Sigmoid colon (tissue), 7 donors: ENCODE data around the gene ARL10. TPM values are rescaled to one million over a fixed set of nuclear protein-coding genes. Genes with fewer than 3 reads are reported as not detected.

Experiments used
- DNase-seq: peaks from one replicate; pipeline ENCODE4 v3.0.0-alpha.2; 2019
- H3K27ac ChIP-seq, 4 donors: fragments of 200-600 bp; sonication (generic); one replicate each; pipeline ENCODE4 v1.5.1; 2016 to 2019; ENCODE audit warnings: mild to moderate bottlenecking in 1 of 4
- H3K27me3 ChIP-seq, 3 donors: fragments of 200-600 bp; sonication (generic); one replicate each; pipeline ENCODE4 v1.5.1; 2019; ENCODE audit warnings: mild to moderate bottlenecking in 1 of 3
- H3K36me3 ChIP-seq, 4 donors: fragments of 200-600 bp; sonication (generic); one replicate each; pipeline ENCODE4 v1.5.1; 2016 to 2019
- H3K4me1 ChIP-seq, 4 donors: fragments of 200-600 bp; sonication (generic); one replicate each; pipeline ENCODE4 v1.5.1; 2017 to 2019
- H3K4me3 ChIP-seq, 4 donors: fragments of 200-600 bp; sonication (generic); one replicate each; pipeline ENCODE4 v1.5.1; 2017 to 2019; ENCODE audit warnings: mild to moderate bottlenecking in 2 of 4, moderate library complexity in 1 of 4
- H3K9me3 ChIP-seq, 4 donors: fragments of 200-600 bp in 3 of 4; sonication (generic) in 3 of 4; one replicate each; pipeline versions ENCODE4 v1.5.1 to v1.6.1; 2013 to 2019
- CTCF ChIP-seq, 4 experiments: fragments of 450-650 bp in 3 of 4; fragments of 200-600 bp in 1 of 4; IDR thresholded peaks; one replicate each; pipeline ENCODE4 v1.5.1; 2016 to 2019; ENCODE audit warnings: antibody characterized with exemption in 4 of 4, mild to moderate bottlenecking in 3 of 4, moderate library complexity in 2 of 4
- EP300 ChIP-seq, 4 donors: sonication (generic); formaldehyde crosslinking; IDR thresholded peaks; one replicate each; pipeline ENCODE4 v1.6.1; 2017; ENCODE audit warnings: antibody characterized with exemption in 4 of 4
- POLR2A ChIP-seq, 2 donors: fragments of 450-650 bp; IDR thresholded peaks; one replicate each; pipeline ENCODE4 v1.6.1; 2016; ENCODE audit warnings: antibody characterized with exemption in 2 of 2, mild to moderate bottlenecking in 2 of 2, moderate library complexity in 2 of 2
- POLR2AphosphoS5 ChIP-seq, 4 donors: sonication (generic); formaldehyde crosslinking; IDR thresholded peaks; one replicate each; pipeline ENCODE4 v1.6.1; 2017; ENCODE audit warnings: antibody characterized with exemption in 4 of 4
- WGBS, 2 donors: extraction: QIAGEN DNeasy Blood & Tissue Kit; methylation state at CpG; one replicate each; pipeline ENCODE4 v1.1.7; 2013; 5-methylcytosine and 5-hydroxymethylcytosine counted together
- intact Hi-C: fragments of 100-400 bp; cut with DNase I; formaldehyde crosslinking; loops from one replicate; pipeline ENCODE4 v1.15.1; 2023
- polyA plus RNA-seq, 3 donors: library from polyadenylated mRNA; stranded (reverse); fragments of 200-250 nt; gene quantifications; one replicate each; pipeline ENCODE4 v1.2.3, GENCODE V29; 2013
- total RNA-seq, 4 donors: library from RNA; depleted of rRNA; stranded (reverse); fragments of >200 nt; gene quantifications; one replicate each; pipeline ENCODE4 v1.1.0, GENCODE V29; 2016
- donor health status: healthy with polysubstance abuse.
- donor health status: Bipolar disorder and iron deficiency.
- donor health status: healthy.

ARL10 gene
- total and polyA plus RNA-seq, 7 donors = 0.23 to 16.9 (median 5.6) TPM

- no peak overlapping the region for H3K4me3 ChIP-seq
- intact Hi-C loops = no loop called here
- peaks cover 5 to 70% (median 28%) of the 10 kb centered on the region in 4 donors for H3K36me3 ChIP-seq
- H3K9me3 ChIP-seq = no peaks in the 10 kb centered on the region
- TF ChIP-seq POLR2AphosphoS5 (IDR thresholded peaks at IDR 0.05) (no peak), CTCF (IDR thresholded peaks at IDR 0.05) (no peak), POLR2A (IDR thresholded peaks at IDR 0.05) (no peak), EP300 (IDR thresholded peaks at IDR 0.05) (no peak)
- no peak overlapping the region for H3K27ac ChIP-seq
- no peak for DNase-seq
- peaks cover 0 to 19% (median 11%) of the 10 kb centered on the region in 4 donors for H3K4me1 ChIP-seq
- no peaks in the 10 kb centered on the region for H3K27me3 ChIP-seq
- WGBS, 2 donors = 95 to 96% methylated on average over 9 of the region's 9 CpGs
These were observed 28.8 kb downstream of the ARL10 start for GRCh38 chr5:176394096-176394495.

GRCh38 chr5:176394881-176395675 lies 29.8 kb downstream of the ARL10 start:
- no peak for DNase-seq
- H3K27me3 ChIP-seq = no peaks in the 10 kb centered on the region
- H3K4me3 ChIP-seq = no peak overlapping the region
- no peaks in the 10 kb centered on the region for H3K9me3 ChIP-seq
- peak overlapping the region in 3 of 4 donors; percentile 11 to 48 (median 14) for H3K27ac ChIP-seq
- 89 to 91% methylated on average over 11 of the region's 11 CpGs for WGBS, 2 donors
- TF ChIP-seq CTCF (IDR thresholded peaks at IDR 0.05) (no peak), POLR2AphosphoS5 (IDR thresholded peaks at IDR 0.05) (no peak), POLR2A (IDR thresholded peaks at IDR 0.05) (no peak), EP300 (IDR thresholded peaks at IDR 0.05) (no peak)
- intact Hi-C loops = no loop called here
- peaks cover 0 to 11% (median 3%) of the 10 kb centered on the region in 4 donors for H3K4me1 ChIP-seq
- H3K36me3 ChIP-seq = peaks cover 5 to 73% (median 28%) of the 10 kb centered on the region in 4 donors

GRCh38 chr5:176396330-176396729 lies 31.0 kb downstream of the ARL10 start:
- intact Hi-C loops = no loop called here
- Histone ChIP-seq H3K4me3 (no peak overlapping the region), H3K4me1 (peaks cover 0 to 8% (median 0%) of the 10 kb centered on the region in 4 donors), H3K27me3 (no peaks in the 10 kb centered on the region), H3K9me3 (no peaks in the 10 kb centered on the region), H3K36me3 (peaks cover 0 to 72% (median 25%) of the 10 kb centered on the region in 4 donors), H3K27ac (no peak overlapping the region)
- 79 to 84% methylated on average over 6 of the region's 6 CpGs for WGBS, 2 donors
- peak; percentile 17 for DNase-seq
- no peak for TF ChIP-seq POLR2A (IDR thresholded peaks at IDR 0.05)
- TF ChIP-seq POLR2AphosphoS5 (IDR thresholded peaks at IDR 0.05) = no peak
- TF ChIP-seq CTCF (IDR thresholded peaks at IDR 0.05) = no peak
- TF ChIP-seq EP300 (IDR thresholded peaks at IDR 0.05) = no peak

GRCh38 chr5:176397736-176398420 lies 32.6 kb downstream of the ARL10 start:
- TF ChIP-seq CTCF (IDR thresholded peaks at IDR 0.05) (no peak), POLR2A (IDR thresholded peaks at IDR 0.05) (no peak), POLR2AphosphoS5 (IDR thresholded peaks at IDR 0.05) (no peak), EP300 (IDR thresholded peaks at IDR 0.05) (no peak)
- Histone ChIP-seq H3K9me3 (no peaks in the 10 kb centered on the region), H3K27me3 (no peaks in the 10 kb centered on the region), H3K27ac (no peak overlapping the region), H3K4me1 (peaks cover 0 to 8% (median 3%) of the 10 kb centered on the region in 4 donors), H3K4me3 (no peak overlapping the region), H3K36me3 (peaks cover 0 to 59% (median 9%) of the 10 kb centered on the region in 4 donors)
- DNase-seq = peak; percentile 63
- intact Hi-C loops = no loop called here
- WGBS, 2 donors = 90 to 93% methylated on average over 18 of the region's 18 CpGs
